OCI-M1 (cell line): ENCODE measurements around the gene PPM1F.

ENCODE experiments used
- DNase-seq: peaks from one replicate; lab custom pipeline; 2025; lab: John Stamatoyannopoulos, UW

Gene PPM1F, protein sequence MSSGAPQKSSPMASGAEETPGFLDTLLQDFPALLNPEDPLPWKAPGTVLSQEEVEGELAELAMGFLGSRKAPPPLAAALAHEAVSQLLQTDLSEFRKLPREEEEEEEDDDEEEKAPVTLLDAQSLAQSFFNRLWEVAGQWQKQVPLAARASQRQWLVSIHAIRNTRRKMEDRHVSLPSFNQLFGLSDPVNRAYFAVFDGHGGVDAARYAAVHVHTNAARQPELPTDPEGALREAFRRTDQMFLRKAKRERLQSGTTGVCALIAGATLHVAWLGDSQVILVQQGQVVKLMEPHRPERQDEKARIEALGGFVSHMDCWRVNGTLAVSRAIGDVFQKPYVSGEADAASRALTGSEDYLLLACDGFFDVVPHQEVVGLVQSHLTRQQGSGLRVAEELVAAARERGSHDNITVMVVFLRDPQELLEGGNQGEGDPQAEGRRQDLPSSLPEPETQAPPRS

DNA sequence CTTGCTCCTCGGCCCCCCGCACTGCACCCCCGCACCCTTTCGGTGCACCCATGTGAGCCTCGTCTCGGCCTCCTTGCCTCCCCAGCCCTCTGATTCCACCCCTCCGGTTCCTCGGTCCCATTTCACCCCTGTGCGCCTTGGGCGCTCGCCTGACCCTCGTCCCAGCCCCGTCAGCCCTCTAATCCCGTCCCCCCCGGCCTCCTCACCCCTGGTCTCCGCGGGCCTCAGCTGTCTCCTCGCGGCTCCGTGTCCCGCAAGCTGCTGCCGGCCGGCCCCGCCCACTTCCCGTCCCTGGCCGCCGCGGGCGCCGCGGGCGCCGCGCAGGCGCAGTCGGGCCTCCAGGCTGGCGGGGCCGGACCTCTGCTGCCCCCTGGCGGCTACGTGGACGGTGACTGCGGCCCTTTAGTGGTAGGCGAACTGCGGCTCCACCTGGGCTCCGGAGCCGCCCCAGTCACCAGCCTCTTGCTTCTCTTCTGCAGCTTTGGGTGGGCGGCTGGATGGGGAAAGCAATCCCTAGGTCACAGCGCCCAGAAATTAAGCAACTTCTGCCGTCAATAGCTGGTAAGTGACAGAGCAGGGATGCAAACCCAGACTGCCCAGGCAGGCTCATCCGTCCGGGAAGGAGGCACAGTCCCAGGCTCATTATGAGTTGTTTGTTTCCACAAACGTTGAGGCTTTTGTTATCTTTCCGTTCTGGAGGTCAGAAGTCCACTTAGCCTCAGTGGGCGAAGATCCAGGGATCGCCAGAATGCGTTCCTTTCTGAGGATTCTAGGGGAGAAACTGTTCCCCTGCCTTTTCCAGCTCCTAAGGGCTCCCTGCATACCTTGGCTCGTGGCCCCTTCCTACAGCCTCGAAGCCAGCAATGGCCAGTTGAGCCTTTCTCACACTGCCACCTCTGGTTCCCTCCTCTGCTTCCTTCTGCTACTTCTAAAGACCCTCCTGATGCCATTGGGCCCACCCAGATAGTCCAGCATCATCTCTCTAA lies at the start of gene PPM1F:
Gene PPM1F (minus strand): TSS at position 263 of the 986 bp plus-strand sequence. CDS start 6,800 bp downstream, outside the sequence.
- DNase-seq: peak; percentile 97

DNA sequence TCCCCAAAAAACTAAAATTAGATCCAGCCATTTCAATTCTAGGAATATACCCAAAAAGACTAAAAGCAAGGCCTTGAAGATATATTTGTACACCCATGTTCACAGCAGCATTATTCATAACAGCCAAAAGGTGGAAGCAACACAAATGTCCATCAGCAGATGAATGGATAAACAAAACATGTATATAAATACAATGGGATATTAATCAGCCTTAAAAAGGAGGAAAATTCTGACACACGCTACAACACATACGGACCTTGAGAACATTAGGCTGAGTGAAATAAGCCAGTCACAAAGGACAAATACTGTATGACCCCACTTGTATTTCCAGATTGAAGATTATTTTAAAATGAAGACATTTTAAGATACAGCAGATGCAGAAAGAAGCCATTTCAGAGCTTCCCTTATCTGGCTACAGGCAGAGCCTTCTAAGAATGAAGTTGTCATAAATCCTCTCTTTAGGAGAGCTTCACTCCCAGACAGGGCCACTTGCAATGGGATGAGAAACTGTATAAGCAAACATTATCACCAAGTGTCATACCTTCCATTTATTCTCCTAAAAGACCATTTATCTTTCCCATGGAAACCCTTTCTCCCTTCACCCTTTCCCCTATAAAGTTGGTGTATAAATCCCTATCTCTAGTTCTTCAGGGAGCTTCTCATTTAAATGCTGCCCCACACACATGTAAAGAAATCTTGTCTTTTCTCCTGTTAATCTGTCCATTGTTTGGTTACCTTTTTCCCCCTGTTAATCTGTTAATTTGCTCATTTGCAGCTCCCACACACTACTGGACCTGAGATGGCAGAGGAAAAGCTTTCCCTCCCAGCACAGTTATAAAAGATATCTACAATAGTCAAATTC lies 49.2 kb upstream of the PPM1F start:
- DNase-seq: peak; percentile 43

DNA sequence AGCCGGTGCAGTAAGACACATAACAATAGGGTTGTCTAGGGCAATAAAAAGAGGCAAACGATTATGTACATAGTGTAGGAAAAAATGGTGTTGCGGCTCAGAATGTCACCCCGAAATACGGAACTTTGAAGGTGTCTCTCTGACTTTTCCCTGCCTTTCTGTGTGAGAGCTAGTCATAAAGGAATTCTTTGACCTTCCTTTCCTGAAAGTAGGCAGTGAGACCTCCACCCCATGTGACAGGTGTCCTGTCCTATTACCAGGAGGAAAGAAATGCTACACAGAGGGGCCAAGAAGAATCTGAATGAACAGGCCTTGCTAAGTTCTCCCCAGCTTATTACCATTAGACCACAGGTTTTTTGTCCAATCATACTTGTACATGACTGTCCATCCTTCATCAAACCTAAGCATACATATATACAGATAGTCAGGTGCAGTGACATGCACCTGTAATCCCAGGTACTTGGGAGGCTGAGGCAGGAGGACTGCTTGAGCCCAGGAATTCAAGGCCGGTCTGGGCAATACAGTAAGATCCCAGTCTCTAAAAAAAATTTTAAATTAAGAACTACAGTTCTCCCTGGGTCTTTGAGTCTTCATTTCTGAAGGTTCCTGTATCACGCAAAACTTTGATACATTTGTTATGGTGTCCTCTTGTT lies 46.1 kb upstream of the PPM1F start:
- no peak for DNase-seq

DNA sequence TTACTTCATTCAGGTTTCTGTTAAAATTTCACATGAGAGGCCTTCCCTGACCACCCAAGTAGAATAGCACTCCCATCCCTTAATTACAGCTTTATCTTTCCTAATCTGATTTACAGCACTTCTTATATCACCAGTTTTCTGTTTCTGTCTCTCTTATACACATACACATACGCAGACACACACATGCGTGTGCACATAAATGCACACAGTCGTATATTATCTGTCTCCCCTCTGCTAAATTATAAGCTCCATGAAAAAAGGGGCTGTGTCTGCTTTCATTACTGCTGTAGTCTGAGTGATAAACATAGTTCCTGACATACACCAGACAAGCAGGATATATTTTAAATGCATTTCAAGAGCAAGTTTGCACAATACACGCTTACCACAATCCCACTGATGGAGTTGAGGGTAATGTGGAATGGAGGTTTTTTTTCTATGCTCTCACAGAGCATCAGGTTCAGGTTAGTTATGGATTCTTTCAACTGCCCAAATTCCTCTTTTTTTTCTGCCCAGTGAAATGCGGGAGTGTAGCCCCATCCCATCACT lies 43.6 kb upstream of the PPM1F start:
- no peak for DNase-seq

DNA sequence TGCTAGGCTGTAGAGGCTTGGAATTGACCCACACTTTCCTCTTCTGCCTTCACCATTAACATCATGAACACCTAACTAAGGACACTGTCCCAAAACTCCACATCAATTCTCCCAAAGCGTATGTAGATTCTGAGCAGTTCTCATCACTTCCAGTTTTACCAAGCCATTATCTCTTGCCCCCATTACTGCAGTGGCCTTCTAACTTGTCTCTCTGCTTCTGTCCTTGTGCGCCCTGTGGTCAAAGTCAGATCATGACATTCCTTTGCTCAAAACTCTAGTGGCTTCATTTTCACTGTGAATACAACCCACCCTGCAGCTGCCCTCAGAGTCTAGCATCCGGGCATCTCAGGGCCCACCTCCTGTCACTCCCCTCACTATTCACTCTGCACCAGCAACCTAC lies 43.0 kb upstream of the PPM1F start:
- no peak for DNase-seq

DNA sequence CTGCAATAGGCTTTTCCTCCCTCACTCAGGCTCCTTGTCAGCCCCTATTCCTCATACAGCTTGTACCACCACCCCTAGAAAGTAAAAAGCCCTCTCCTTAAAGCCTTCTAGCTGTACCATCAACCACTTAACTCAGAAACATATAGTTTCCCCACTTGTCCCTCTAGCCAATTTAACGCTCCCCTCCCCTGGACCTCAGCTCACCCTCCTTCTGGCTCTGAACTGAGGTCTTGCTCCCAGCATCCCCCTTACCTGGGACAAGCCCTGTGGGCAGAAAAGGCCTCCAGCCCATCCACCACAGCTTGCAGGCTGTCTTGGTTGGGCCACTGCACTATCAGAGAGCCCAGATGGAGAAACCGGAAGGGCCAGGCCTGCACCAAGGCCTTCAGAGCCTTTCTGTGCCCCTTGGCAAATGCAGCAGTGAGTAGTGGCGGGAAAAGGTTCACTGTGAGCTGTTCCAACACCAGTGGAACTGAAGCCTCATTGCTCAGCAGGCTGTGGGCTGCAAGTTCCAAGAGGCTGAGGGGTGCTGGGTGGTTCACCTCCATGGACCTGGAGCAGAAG lies 42.3 kb upstream of the PPM1F start:
- no peak for DNase-seq

DNA sequence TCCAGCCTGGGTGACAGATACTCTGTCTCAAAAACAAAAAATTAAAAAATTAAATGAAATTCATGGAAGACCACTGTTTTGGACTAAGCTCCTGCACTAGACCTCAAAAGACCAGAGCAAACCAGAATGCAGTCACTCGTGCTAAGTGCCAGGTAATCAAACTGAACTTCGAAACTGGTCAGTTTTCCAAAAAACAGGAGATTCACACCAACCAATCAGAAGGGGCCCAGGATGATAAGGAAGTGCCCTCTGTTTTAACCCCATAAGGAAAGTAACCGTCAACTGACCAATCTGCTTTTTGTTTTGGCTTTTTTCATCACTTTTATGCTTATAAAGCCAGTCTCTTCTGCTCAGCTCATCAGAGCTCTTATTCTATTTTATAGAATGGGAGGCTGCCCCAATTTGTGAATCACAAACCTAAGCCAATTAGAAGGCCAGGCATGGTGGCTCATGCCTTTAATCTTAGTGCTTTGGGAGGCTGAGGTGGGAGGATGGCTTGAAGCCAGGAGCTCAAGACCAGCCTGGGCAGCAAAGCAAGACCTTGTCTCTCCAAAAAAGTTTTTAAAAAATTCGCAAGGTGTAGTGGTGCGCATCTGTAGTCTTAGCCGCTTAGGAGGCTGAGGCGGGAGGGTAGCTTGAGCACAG lies 40.1 kb upstream of the PPM1F start:
- DNase-seq: no peak

DNA sequence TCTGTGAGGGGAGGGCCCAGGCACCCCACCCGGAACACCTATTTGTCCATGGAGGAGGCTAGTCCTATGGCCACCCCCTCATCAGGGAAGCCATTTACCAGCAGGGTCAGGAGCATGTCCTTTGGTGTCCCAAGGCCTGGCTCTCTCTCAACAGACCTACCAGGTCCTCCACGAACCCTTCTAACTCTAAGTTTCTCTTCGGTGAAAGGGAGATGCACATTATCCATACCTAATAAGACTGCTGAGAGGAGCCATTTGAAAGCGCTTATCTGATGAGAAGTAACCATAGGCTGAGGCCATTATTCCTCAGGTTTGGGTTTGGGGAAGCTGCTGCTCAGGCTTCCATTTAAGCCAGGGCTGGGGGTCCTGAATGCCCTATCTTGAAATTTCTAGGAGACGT lies 39.1 kb upstream of the PPM1F start:
- DNase-seq: no peak

DNA sequence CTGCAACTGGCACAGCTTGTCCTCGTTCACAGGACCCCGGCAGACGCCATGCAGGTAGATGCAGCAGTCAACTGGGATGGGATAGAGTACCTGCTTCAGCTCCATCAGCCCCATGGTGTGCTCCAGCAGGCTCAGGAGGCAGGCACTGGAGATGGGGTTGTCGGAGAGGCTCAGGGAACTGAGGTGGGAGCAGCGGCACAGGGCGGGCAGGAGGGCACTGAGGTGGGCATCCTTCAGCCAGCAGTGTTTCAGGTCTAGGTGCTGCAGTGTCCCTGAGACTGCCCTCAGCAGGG lies 38.6 kb upstream of the PPM1F start:
- no peak for DNase-seq

DNA sequence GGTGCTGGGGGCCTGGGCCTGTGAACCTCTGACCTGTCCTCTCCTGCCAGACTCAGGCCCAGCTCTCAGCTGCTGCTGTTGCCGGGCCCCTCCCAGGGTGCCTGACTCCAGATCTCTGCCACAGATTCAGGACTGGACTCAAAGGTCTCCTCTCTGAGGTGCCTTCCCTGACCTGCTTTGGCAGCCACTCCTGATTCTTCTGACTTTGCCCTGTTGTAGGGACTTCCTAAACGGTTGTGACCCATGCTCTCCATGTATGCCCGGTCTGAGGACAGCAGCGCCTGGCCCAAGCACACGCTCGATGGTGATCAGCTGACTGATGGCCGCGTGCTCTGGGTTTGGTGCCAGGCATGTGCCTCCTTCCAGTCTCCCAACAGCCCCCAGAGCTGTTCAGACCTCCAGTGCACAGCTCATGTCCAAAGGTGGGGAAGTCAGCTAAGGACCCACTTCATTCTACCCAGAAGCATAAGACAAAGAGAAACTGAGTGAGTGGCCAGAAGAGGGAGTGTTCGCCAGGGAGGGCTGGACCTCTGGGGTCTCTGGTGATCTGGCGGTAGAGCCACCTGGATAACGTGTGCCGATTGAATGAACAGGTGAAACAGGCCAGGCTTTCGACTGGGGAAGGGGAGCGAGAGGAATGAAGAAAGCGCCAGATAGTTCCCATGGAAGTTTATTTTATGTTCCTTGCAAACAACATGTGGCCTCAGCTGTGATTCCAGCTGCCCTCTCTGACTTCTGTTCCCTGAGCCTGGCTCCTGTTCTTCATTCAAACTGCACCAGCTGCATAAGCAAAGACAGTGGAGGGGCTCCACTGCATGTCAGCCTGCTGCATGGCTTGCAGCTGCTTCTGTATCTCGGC lies 38.0 kb upstream of the PPM1F start:
- DNase-seq: no peak

DNA sequence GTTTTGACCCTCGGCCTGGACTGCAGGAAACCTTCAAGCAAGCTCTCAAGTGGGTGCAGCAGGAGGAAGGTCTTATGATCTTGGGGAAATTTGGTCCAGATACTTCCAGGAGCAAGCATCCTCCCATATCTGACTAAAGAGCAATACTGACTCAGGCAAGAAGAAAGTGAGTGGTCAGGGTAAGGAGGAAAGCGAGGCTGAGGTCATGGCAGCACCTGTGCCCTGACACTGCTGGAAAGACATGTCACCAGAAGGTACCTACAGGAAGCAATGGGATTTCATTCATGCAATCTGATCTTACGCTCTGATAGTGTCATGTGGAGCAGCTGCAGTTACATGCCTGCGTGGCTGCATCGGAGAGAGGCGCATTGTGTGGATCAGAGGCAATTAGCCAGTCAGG lies 36.4 kb upstream of the PPM1F start:
- no peak for DNase-seq

DNA sequence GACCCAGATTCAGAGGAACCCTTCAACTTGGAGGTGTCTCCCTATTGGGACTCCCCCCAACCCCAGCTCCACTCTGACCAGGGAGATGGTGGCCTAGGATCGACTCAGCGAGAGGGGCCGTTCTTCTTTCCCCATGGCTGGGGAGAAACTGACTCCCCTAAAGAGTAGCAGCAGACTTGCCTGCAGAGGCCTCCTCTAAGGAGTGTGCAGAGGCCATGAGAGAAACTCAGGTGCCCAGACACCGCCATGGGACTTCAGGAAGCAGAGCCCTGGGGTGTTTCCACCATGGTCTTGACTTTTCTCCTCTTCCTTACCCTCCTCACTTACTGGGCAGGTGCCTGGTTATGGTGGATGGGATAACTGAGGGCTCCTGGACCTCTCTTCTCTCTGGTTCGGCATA lies 32.6 kb upstream of the PPM1F start:
- no peak for DNase-seq

DNA sequence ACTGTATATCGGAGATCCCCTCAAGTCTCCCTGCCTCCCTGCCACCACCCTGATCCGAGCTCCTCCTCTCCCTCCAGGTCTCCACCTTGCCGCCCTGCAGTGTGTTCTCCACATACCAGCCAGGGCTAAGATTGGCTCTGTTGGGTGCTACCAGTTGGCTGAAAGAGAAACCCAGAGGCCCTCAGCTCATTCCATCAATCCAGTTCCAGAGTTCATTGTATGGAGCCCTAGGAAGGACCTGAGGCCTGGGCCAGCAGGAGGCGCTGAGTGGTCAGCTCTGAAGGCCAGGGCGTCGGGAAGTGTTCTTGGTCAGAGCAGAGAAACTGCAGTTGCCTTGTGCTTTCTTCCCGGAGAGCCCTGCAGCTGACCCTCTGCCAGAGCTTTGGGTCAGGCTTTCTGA lies 32.1 kb upstream of the PPM1F start:
- peak; percentile 86 for DNase-seq

DNA sequence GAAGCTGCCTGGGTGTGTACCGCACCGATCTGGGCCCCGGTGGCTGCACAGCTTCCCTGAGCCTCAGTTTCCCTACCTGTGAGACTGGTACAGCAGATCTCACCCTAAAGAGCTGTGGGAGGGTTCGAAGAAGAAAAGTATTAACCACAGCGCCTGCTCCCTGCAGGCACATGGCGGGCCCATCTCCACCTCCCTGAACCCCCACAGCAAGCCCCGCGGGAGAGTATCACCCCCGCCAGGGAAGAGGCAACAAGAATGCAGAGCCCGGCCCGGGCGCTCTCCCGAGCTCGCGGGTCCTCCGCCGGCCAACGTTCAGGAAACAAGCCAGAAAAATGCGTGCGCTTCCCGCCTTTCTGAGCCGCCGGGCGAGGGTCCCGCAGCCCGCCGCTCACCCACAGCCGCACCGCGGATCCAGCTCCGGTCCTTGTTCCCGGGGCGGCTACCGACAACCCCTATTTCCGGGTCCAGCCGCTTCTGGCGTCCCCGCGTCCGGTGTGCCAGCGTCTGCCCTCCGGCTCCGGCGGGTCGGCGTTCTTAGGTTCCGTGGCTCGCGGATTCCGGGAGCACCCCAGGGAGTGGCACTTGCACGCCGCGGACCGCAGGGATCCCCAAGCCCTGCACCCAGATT lies 29.8 kb upstream of the PPM1F start, which contains the start of gene TOP3B:
Gene TOP3B (minus strand): TSS at position 450 of the 628 bp plus-strand sequence. CDS start 7,078 bp downstream, outside the sequence.
- DNase-seq: peak; percentile 93

DNA sequence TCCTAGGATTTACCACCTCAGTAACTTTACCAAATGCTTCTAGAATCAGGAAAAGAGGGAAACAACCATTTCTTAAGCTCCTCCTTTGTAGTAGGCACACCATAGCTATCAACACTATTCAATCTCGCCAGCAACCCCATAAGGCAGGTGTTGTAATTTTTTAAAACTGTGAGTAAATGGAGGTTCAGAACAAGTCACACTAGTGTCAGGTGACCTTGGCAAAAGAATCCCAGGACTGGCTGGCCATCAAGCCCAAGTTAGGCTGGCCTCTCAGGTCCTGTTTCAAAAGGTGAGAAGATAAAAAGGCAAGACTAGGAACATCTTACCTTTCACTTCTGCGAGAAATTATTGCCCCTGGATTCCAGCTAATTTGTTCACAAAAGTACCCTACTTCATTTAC lies 29.2 kb upstream of the PPM1F start:
- no peak for DNase-seq

DNA sequence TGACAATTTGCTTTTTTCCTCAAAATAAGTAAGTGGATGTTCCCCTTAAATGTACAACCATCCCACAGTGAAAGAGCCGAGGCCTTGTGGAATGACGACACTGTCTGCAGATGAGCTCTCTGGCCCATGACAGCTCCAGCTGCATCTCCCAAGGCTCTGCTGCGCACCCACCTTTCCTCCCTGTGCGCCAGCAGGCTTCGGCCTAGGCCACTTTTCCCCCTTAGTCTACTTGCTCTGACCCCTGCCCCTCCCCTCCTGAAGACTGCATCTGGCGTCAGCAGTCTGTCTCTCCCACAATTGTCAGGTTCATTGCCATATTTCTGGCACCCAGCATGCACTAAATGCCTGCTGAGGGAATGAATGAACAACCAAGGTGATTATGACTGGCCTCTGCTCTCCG lies 27.9 kb upstream of the PPM1F start:
- no peak for DNase-seq

DNA sequence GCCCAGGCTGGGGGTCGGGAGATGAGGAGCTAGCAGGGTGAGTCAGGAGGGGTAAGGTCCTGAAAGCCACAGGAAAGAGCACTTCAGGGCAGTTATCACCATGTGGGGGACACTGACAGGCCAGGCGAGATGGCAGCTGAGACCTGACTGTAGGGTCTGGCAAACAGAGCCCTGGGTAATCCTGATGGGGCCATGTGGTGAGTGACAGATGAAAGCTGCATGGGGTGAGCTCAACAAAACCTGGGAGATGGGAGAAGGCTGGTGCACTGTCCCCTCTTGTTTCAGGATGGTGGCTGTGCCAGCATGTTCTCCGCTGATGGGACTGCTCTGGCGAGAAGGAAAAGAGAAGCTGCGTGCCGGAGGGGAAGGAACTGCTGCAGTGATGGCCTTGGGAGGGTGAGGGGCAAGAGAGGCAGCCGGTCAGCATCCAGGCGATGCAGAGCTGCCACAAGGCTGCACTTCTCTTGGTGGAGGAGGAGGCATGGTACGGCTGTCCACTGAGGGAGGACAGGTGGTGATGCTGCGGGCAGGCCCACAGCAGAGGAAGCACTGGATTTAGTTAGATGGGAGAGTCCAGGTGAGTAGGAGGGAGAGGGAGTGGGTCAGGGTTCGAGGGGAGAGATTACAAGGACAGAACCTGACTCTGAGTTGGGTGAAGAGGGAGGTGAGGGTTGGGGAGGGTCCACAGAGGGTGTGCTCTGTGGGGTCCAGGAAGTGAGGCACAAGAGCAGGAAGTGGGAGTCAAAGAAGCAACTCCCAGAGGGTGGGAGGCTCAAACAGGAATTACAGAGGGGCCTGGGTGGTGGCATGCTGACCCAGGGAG lies 26.1 kb upstream of the PPM1F start:
- DNase-seq: no peak

DNA sequence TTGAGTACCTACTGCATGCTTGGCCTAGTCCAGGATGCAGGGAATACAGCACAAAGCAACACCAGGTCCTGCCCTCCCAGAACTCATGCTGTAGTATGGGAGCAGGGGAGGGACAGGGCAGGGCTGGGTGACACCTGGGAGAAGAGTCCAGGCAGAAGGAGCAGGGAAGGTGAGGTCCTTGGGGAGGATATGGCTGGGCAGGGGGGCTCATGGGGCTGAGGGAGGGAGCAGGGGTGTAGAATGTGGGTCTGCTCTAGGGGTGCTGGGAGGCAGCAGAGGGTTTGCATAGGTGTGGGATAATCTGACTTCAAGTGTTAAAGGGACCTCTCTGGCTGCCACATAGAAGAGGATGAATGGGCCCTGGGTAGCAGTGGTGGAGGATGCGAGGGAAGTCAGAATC lies 25.2 kb upstream of the PPM1F start:
- DNase-seq: no peak
